Stimulated activated memory B cell treated with anti-CD40 and anti-IgM and Interleukin-4, amounts not matched to agents 10 μg/mL and 1 μg/mL and 100 μg/mL, for 72 hours (primary cell): ENCODE results near the gene MBOAT1.

ENCODE experiments used
- ATAC-seq: fragments of 150-1000 bp; cut with Tn5 transposase; 2 replicates; pipeline ENCODE4 v1.10.0; 2021
- H3K27ac Mint-ChIP-seq: one replicate; pipeline ENCODE4 v1.8.0; 2022; ENCODE audit warnings: mild to moderate bottlenecking, mixed read lengths
- H3K27me3 Mint-ChIP-seq: one replicate; pipeline ENCODE4 v1.8.0; 2022; ENCODE audit warnings: mixed read lengths
- H3K36me3 Mint-ChIP-seq: one replicate; pipeline ENCODE4 v1.8.0; 2022; ENCODE audit warnings: mixed read lengths
- H3K4me1 Mint-ChIP-seq: one replicate; pipeline ENCODE4 v1.8.0; 2022; ENCODE audit warnings: mixed read lengths
- H3K4me3 Mint-ChIP-seq: one replicate; pipeline ENCODE4 v1.8.0; 2022; ENCODE audit warnings: mild to moderate bottlenecking, moderate library complexity, mixed read lengths
- H3K9me3 Mint-ChIP-seq: one replicate; pipeline ENCODE4 v1.8.0; 2022; ENCODE audit warnings: mixed read lengths

MBOAT1 gene

DNA sequence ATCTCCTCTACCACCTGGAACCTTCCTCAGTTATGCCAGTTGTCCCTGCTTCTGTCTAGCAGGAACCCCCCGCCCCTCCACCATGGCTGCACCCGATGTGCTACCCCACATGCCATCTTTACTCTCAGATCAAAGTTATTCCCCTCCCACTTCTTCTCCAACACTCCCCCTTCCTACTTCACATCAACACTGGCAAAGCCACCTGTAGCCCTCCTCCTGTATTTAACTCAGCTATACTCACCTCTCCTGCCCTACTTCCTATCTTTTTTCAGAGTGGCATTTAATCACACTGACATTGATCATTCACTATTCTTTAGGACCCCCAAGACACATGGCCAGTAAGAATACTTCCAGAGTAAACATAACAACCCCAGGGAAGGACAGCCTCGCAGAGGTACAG lies 84.3 kb downstream of the MBOAT1 start:
- Mint-ChIP-seq H3K36me3 (no peaks in the 10 kb centered on the region), H3K4me1 (peaks cover 6% of the 10 kb centered on the region), H3K27ac (no peak overlapping the region), H3K9me3 (no peaks in the 10 kb centered on the region), H3K27me3 (no peaks in the 10 kb centered on the region), H3K4me3 (no peak overlapping the region)
- no peak for ATAC-seq

DNA sequence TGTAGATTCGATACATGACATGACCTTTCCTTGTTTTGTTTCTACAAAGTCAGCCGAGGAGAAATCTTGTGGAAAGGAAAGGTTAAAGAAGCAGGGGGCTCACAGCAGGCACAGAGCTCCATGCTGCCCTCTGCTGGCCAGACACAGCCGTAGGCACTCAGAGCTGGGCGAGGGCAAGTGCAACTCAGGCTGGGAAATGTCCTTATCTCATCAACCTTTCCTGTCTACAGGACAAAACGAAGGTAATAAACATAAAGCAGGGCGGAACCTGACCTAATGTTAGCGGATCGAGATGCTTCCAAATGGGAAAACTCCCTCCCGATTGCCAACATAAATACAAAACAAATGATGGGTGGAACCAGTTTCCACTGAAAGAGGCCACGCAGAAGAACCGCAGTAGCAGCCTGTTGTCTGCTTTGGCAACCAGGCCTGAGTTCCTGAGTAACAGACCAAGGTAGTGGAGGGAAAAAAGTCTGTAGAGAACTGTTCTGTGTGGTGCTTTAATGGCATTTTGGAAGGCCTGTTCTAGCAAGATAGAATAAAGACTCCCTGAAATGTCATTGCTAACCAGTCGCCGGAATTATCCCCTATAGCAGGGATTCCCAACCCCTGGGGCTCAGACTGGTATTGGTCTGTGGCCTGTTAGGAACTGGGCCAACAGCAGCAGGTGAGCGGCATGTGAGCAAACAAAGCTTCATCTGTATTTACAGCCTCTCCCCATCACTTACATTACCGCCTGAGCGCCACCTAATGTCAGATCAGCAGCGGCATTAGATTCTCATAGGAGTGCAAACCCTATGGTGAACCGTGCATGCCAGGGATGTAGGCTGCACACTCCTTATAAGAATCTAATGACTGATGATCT lies 85.2 kb downstream of the MBOAT1 start:
- Mint-ChIP-seq H3K4me1 (peaks cover 6% of the 10 kb centered on the region), H3K9me3 (no peaks in the 10 kb centered on the region), H3K27me3 (no peaks in the 10 kb centered on the region), H3K4me3 (no peak overlapping the region), H3K36me3 (no peaks in the 10 kb centered on the region), H3K27ac (no peak overlapping the region)
- peak; percentile 67 for ATAC-seq

DNA sequence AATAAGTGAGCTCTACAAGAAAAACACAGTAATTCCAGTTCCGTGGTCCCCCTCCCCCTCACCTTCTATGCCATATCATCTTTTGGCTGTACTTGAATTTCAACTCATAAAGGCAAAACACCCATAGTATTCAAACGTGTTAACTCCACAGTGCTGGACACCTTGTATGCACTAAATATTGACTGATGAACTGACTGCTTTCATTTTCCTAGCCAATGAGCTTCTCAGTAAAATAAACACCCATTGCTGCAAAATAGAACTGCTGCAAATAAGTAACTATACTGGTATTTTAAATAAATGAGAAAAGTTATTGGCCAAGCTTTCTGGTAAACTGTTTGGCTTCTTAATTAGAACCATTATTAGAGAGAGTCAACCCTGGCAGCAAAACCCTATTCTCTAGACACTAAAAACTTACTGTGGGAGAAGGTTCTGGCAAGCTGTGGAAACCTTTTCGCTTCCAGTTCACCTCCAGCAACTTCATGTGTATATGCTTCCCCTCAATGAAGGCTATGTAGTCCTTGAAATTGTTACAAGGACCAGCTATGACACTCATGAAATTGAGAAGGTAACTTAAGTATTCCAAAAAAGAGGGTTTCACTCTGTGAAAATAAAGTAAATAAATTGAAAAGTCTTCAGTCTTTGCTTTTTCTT lies 86.0 kb downstream of the MBOAT1 start:
- Mint-ChIP-seq H3K36me3 (no peaks in the 10 kb centered on the region), H3K9me3 (no peaks in the 10 kb centered on the region), H3K27ac (no peak overlapping the region), H3K27me3 (no peaks in the 10 kb centered on the region), H3K4me3 (no peak overlapping the region), H3K4me1 (peaks cover 6% of the 10 kb centered on the region)
- ATAC-seq = no peak

DNA sequence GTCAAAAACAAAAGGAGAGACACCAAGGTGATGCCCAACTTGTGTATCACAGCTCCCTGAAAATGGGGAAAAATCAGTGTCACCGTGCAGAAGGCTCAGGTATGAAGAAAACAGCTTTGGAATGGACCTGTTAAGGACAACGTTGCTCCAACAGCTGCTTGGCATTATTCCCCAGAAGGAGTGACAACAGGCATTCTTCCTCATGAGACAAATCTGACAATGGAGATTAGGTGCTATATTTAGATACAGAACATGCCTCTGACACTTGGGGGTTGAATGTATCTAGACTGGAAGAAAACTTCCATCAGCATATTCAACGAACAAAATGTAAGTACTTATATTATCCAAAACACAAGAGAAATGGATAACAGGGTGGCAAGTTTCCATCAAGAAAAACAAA lies 87.7 kb downstream of the MBOAT1 start:
- no peak overlapping the region for H3K27ac Mint-ChIP-seq
- H3K36me3 Mint-ChIP-seq = no peaks in the 10 kb centered on the region
- no peaks in the 10 kb centered on the region for H3K9me3 Mint-ChIP-seq
- peaks cover 6% of the 10 kb centered on the region for H3K4me1 Mint-ChIP-seq
- ATAC-seq = no peak
- H3K4me3 Mint-ChIP-seq = no peak overlapping the region
- no peaks in the 10 kb centered on the region for H3K27me3 Mint-ChIP-seq

DNA sequence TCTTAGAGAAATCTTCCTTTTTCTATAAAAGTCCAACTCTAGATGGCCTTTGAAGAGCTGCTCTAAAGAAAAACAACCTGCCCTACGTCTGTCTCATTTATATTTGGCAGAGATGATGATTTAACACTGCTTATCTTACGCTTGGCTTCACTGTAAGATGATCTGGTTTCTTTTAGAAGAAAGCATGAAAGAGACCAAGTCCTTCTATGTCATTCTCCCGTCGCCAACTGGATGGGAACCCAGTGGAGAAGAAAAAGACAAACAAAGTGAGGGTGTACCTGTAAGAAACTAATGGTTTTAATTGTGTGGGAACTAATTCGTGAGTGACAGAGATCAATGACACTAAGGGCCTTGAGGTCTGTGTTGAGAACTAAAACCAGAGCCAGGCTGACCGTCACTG lies 92.8 kb downstream of the MBOAT1 start:
- Mint-ChIP-seq H3K9me3 (no peaks in the 10 kb centered on the region), H3K4me1 (peaks cover 6% of the 10 kb centered on the region), H3K4me3 (no peak overlapping the region), H3K36me3 (no peaks in the 10 kb centered on the region), H3K27me3 (no peaks in the 10 kb centered on the region), H3K27ac (no peak overlapping the region)
- no peak for ATAC-seq

DNA sequence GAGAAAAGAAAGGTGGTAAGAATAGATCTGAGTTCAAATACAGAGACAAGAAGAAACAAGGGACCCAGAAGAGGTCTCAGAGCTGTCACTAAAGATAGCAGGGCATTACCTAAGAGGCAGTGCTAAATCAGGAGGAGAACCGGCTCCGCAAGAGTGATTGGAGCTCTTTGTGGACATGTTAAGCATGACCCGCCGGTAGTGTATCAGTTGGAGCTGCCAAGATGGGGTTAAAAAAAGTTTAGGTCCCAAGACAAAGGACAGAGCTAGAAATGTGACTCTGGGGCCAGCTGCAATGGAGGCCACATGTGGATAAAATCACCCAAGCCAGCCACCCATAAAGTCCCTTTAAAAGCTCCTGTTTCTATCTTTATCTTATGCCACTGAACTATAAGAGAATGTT lies 93.4 kb downstream of the MBOAT1 start:
- Mint-ChIP-seq H3K36me3 (no peaks in the 10 kb centered on the region), H3K27me3 (no peaks in the 10 kb centered on the region), H3K4me3 (no peak overlapping the region), H3K27ac (no peak overlapping the region), H3K9me3 (no peaks in the 10 kb centered on the region), H3K4me1 (peaks cover 6% of the 10 kb centered on the region)
- ATAC-seq = no peak

DNA sequence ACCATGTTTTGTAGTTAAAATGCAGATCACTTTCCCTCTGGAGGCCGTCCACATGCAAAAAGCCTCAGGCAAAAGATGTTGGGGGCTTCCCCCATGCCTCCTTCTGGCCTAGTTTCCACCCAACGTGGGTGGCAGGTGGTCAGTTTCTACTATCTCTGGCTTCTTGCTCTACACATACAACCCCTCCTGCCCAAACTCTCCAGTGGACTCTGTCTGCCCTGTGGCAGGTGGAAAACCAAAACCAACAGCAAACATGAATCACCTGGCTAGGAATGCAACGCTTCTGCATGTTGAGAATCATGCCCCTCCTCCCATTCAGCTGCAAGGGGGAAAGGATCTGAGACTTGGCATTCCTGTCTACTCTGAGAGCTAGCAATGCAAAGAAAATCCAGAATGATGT lies 94.8 kb downstream of the MBOAT1 start:
- H3K27me3 Mint-ChIP-seq = no peaks in the 10 kb centered on the region
- no peak for ATAC-seq
- H3K9me3 Mint-ChIP-seq = no peaks in the 10 kb centered on the region
- H3K4me3 Mint-ChIP-seq = no peak overlapping the region
- H3K4me1 Mint-ChIP-seq = peaks cover 6% of the 10 kb centered on the region
- H3K27ac Mint-ChIP-seq = no peak overlapping the region
- H3K36me3 Mint-ChIP-seq = no peaks in the 10 kb centered on the region

DNA sequence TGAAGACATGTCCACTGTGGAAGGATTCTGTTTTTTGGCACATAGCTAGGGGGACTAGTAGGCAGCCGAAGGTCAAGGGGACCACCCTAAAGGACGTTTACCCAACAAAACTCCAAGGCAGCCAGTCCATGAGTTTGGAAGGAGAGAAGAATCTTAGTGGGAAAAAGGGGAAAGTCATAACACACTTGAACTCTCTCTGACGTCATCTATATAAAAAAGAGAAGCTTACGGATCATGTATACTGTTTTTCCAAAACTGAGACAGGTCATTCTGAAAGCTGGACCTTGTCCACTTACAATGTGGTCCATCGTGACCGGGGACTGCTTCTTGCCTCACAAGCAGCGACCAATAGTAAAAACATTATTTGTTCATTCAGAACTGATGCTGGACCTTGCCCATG lies 95.5 kb downstream of the MBOAT1 start:
- H3K27ac Mint-ChIP-seq = no peak overlapping the region
- no peaks in the 10 kb centered on the region for H3K36me3 Mint-ChIP-seq
- H3K4me3 Mint-ChIP-seq = no peak overlapping the region
- no peaks in the 10 kb centered on the region for H3K9me3 Mint-ChIP-seq
- H3K4me1 Mint-ChIP-seq = peaks cover 6% of the 10 kb centered on the region
- no peak for ATAC-seq
- no peaks in the 10 kb centered on the region for H3K27me3 Mint-ChIP-seq

DNA sequence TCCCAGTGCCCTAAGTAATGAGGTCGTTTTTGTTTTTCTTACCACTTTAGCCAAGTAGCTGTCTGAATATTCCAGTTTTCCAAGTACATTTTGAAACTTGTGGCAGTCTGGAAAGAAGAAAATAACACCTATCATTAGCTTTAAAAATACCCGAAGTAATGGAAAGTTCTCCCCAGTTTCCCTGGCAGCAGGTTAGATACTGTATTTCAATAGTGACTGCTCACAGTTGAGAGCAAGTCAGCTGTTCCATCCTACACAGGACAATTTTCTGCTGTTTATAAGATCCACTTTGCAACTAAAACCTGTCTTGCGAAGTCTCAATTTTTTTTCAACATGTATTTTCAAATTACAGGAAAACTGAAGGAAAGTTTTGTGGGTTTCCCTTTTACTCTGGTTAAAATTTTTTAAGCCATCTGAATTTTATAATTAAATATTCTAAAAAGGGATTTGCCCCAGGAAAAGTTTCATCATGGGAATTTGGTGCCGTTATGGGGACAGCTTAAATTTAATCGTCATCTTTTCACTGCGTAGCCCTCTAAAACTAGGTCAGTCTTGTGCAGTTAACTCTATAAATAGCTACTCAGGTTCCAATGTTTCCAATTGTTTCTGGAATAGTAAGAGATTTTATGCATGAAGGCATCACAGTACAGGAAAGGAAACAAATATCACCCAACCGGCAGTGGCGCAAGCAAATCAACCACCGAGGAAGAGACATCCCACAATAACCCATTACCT lies 96.9 kb downstream of the MBOAT1 start:
- Mint-ChIP-seq H3K36me3 (no peaks in the 10 kb centered on the region), H3K27me3 (no peaks in the 10 kb centered on the region), H3K4me3 (no peak overlapping the region), H3K27ac (no peak overlapping the region), H3K9me3 (no peaks in the 10 kb centered on the region), H3K4me1 (peaks cover 6% of the 10 kb centered on the region)
- ATAC-seq = no peak

DNA sequence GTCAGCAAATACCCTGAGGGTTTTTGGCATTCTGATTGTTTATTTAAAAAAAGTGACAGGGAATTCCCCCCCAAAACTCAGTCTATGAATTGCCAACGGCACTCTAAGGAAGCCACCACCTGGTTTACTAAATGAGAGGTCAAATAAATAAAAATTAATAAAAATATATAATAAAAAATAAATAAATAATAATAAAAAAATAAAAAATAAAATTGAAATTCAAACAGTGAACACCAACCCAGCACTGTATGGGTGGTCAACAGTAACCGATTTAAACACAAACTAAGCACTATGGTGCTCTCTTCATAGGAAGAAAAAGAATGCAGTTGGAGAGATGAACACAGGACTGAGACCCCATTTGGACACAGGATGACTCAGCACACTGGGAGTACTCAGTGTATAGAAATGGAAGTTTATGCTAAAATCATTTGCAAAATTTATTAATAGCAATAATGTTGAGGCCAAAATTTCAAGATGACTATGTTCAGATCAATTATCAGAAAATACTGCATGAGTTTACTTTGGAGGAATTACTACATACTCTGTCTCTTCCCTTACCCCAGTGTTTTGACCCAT lies 98.5 kb downstream of the MBOAT1 start:
- Mint-ChIP-seq H3K9me3 (no peaks in the 10 kb centered on the region), H3K27ac (no peak overlapping the region), H3K27me3 (no peaks in the 10 kb centered on the region), H3K36me3 (peaks cover 5% of the 10 kb centered on the region), H3K4me3 (no peak overlapping the region), H3K4me1 (peaks cover 6% of the 10 kb centered on the region)
- ATAC-seq = no peak

DNA sequence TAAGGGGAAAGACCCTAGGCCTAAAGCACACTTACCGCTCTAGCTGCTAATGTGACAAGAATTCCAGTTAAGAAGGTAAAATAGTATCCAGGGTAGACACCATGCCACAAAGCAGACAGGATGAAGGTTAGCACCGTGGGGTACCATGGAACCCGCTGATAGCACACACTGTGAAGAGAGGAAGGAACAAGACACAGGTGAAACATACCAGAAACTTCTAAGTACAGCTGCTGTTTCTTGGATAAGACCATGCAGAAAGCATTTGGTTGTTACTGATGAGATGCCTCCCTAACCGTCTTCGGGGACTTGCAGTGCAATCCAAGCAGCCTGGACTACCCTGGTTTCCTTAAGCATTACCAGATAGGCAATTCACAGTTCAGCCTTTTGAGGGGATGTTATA lies 99.4 kb downstream of the MBOAT1 start:
- no peak for ATAC-seq
- Mint-ChIP-seq H3K27ac (no peak overlapping the region), H3K9me3 (no peaks in the 10 kb centered on the region), H3K36me3 (peaks cover 5% of the 10 kb centered on the region), H3K27me3 (no peaks in the 10 kb centered on the region), H3K4me1 (peaks cover 6% of the 10 kb centered on the region), H3K4me3 (no peak overlapping the region)

DNA sequence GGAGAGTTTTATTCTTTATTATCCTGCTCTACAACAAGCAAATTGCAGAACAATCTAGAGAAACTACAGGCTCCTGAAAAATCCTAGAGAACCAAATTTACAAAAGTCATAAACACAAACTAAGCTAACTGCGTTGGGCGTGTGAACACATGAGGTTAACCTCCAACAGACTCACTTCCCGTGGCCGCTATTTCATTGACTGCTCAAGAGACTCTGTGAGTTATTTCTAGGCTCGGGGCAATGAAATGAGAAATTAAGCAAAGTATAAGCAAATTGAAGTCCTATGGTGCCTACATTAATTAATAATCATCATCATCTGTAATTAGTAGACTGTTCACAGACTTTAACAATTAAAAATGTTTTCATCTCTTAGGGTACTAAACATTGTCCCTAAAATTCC lies 100.0 kb downstream of the MBOAT1 start:
- no peak overlapping the region for H3K27ac Mint-ChIP-seq
- H3K27me3 Mint-ChIP-seq = no peaks in the 10 kb centered on the region
- H3K4me1 Mint-ChIP-seq = peaks cover under 1% of the 10 kb centered on the region
- H3K4me3 Mint-ChIP-seq = no peak overlapping the region
- H3K9me3 Mint-ChIP-seq = no peaks in the 10 kb centered on the region
- no peak for ATAC-seq
- peaks cover 5% of the 10 kb centered on the region for H3K36me3 Mint-ChIP-seq

DNA sequence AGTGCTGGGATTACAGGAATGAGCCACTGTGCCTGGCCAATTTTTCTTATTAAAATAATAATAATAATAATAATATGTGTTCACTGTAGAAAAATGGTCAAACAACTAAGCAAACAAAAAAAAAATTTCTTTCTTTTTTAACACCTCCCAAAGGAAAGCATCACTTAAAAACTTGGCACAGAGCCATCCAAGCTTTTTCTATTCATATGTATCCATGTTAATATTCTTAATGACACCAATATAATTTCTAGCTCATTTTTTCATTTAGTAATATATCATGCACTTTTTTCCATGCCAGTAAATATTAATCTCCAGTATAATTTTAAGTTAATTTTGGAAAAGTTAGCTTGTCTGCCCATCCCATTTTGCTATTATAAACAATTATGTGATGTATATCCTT lies 101.8 kb downstream of the MBOAT1 start:
- Mint-ChIP-seq H3K9me3 (no peaks in the 10 kb centered on the region), H3K4me1 (no peaks in the 10 kb centered on the region), H3K36me3 (peaks cover 5% of the 10 kb centered on the region), H3K27ac (no peak overlapping the region), H3K4me3 (no peak overlapping the region), H3K27me3 (no peaks in the 10 kb centered on the region)
- ATAC-seq = no peak

DNA sequence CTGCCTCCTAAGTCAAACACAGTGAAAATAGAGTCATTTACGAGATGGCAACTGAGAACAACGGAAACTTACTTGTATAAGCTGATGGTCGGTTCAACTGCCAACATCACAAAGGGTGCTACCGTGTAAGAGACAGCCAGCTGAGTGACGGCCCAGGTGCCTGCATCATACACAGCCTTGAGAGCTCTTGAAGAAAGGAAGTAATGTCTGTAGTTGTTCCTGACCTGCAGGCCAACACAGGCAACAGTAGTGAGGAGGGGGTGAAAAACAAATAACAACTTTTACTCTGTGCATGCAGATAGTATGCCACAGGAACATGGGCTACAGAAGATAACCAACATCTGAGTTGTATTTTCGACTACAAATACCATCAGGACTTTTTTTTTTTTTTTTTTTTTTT lies 102.7 kb downstream of the MBOAT1 start:
- no peaks in the 10 kb centered on the region for H3K9me3 Mint-ChIP-seq
- no peak for ATAC-seq
- no peak overlapping the region for H3K4me3 Mint-ChIP-seq
- no peaks in the 10 kb centered on the region for H3K27me3 Mint-ChIP-seq
- no peaks in the 10 kb centered on the region for H3K4me1 Mint-ChIP-seq
- H3K27ac Mint-ChIP-seq = no peak overlapping the region
- H3K36me3 Mint-ChIP-seq = peaks cover 5% of the 10 kb centered on the region

DNA sequence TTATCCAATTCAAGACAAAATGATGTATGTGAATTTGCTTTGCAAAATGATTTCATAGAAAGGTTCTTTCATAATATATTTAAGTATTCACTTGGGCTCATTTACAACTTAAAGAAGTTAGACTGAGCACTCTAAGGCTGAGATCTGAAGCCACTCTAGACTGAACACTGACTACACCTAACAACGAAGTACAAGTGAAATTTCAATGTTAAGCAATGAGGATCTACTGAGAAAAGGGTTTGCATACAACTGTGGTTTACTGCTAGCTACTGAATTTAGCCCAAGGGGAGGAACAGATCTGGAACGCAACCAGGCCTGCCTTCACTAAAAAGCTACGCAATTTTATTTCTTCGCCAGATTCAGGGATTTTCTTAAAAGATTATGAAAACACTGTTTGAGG lies 106.4 kb downstream of the MBOAT1 start:
- H3K4me1 Mint-ChIP-seq = no peaks in the 10 kb centered on the region
- H3K27ac Mint-ChIP-seq = no peak overlapping the region
- no peak for ATAC-seq
- peaks cover 5% of the 10 kb centered on the region for H3K36me3 Mint-ChIP-seq
- no peaks in the 10 kb centered on the region for H3K9me3 Mint-ChIP-seq
- H3K4me3 Mint-ChIP-seq = no peak overlapping the region
- H3K27me3 Mint-ChIP-seq = no peaks in the 10 kb centered on the region
